Right cardiac atrium (tissue), 5 donors: Measurements from ENCODE around the gene COPB2. TPM values are rescaled to one million over a fixed set of nuclear protein-coding genes. Genes with fewer than 3 reads are reported as not detected.
"Not testable (repeated sequence)": the region's sequence is repeated elsewhere in the genome, so short reads cannot be mapped to it uniquely, and the experiment has no call there.

Experiments used
- ATAC-seq, 2 donors: fragments of 200-7000 bp; cut with Tn5 transposase; one replicate each; pipeline versions ENCODE4 v1.8.0 to v1.9.1; 2020; ENCODE audit warnings: moderate library complexity in 2 of 2, mild to moderate bottlenecking in 1 of 2
- DNase-seq, 3 donors: peaks; one replicate each; pipeline ENCODE4 v3.0.0-alpha.2; 2020
- H3K27ac ChIP-seq: one replicate; pipeline ENCODE4 v1.5.1; 2013; ENCODE audit warnings: mild to moderate bottlenecking, low read length, control low read depth, moderate library complexity
- H3K27me3 ChIP-seq: one replicate; pipeline ENCODE4 v1.6.1; 2013; ENCODE audit not compliant: control insufficient read depth, insufficient read depth
- H3K4me1 ChIP-seq: one replicate; pipeline ENCODE4 v1.6.1; 2013; ENCODE audit warnings: low read length; ENCODE audit not compliant: control insufficient read depth, insufficient read depth
- H3K4me3 ChIP-seq: one replicate; pipeline ENCODE4 v1.5.1; 2013; ENCODE audit warnings: low read length, control low read depth
- H3K9me3 ChIP-seq: one replicate; pipeline ENCODE4 v1.6.1; 2013; ENCODE audit warnings: low read length; ENCODE audit not compliant: control insufficient read depth
- WGBS: extraction: QIAGEN DNeasy Blood & Tissue Kit; methylation state at CpG from one replicate; pipeline ENCODE4 v1.1.7; 2013; 5-methylcytosine and 5-hydroxymethylcytosine counted together
- intact Hi-C, 4 donors: fragments of 100-400 bp; cut with DNase I; formaldehyde crosslinking; loops; one replicate each; pipeline versions ENCODE4 v1.11.0 to v1.14.0; 2022 to 2023
- polyA plus RNA-seq: library from polyadenylated mRNA; stranded (reverse); fragments of 200-250 nt; gene quantifications from one replicate; pipeline ENCODE4 v1.2.3, GENCODE V29; 2013
- total RNA-seq, 4 donors: library from RNA; stranded (reverse); fragmentation: NEBNext Ultra II Directional; extraction: Animal tissue kit (Norgen Biotek cat#: 25700); gene quantifications; one replicate each; pipeline ENCODE4 v1.2.1, GENCODE V29; 2021
- donor health status: healthy with polysubstance abuse.
- donor health status: DM: no; HTN: yes; CAD: no.
- donor health status: DM: no; HTN: no; CAD: no.
- donor health status: DM: no; HTN: yes; CAD: no; lungs with severe emphysema.
- donor health status: DM: yes; HTN: yes; CAD: no.

COPB2 gene
- total and polyA plus RNA-seq, 5 donors = 41.0 to 98.0 (median 94.4) TPM

GRCh38 chr3:139421040-139421439 is 31.6 kb upstream of the COPB2 start:
- H3K4me3 ChIP-seq = no peak overlapping the region
- no peak for DNase-seq
- no peaks in the 10 kb centered on the region for H3K27me3 ChIP-seq
- intact Hi-C loops = loop anchor here in 1 of 4 donors (10.0 kb wide), 1 partner anchor 514 kb away; the partner anchor contains the start of gene CLSTN2
- no peaks in the 10 kb centered on the region for H3K9me3 ChIP-seq
- WGBS = 20% methylated on average over 1 of the region's 1 CpG
- H3K4me1 ChIP-seq = no peaks in the 10 kb centered on the region
- H3K27ac ChIP-seq = no peak overlapping the region
- no peak for ATAC-seq

DNA sequence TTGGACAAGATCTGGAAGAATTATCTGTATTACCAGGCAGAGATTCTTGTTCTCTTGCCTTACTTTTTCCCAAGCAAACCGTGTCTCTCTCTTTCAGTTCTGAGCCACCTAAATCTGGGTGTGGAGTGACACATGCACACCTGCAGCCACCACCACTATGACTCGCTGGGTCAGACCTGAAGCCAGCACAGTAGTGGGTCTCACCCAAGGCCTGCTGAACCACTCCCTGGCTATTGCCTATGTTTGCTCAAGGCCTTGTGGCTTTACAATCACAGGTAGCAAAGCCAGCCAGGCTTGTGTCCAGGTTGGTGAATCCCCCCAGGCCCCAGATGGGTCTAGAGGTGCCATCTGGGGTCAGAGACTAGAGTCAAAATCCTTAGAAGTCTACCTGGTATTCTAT is 28.7 kb upstream of the COPB2 start:
- no peaks in the 10 kb centered on the region for H3K27me3 ChIP-seq
- intact Hi-C loops = no loop called here
- H3K4me1 ChIP-seq = no peaks in the 10 kb centered on the region
- WGBS = 97% methylated on average over 2 of the region's 2 CpGs
- no peak for ATAC-seq
- H3K9me3 ChIP-seq = peaks cover 3% of the 10 kb centered on the region
- DNase-seq = no peak
- no peak overlapping the region for H3K27ac ChIP-seq
- H3K4me3 ChIP-seq = no peak overlapping the region

DNA sequence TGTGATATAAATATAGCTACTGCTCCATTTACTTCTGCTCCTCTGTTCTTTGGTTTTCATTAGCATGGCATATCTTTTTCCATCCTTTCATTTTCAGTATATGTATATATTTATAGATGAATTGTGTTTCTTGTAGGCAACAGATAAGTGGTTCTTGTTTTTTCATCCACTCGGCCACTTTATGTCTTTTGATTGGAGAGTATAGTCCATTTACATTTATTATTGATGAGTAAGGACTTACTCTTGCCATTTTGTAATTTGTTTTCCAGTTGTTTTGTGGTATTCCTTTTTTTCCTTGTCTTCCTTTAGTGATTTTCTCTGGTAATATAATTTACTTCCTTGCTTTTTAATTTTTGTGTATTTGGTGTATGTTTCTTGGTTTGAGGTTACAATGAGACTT is 26.8 kb upstream of the COPB2 start:
- H3K9me3 ChIP-seq = peaks cover 3% of the 10 kb centered on the region
- WGBS = 95% methylated on average over 1 of the region's 1 CpG

GRCh38 chr3:139414608-139415224 is 25.3 kb upstream of the COPB2 start:
- no peak overlapping the region for H3K27ac ChIP-seq
- intact Hi-C loops = no loop called here
- no peak overlapping the region for H3K4me3 ChIP-seq
- no peaks in the 10 kb centered on the region for H3K4me1 ChIP-seq
- no peaks in the 10 kb centered on the region for H3K27me3 ChIP-seq
- WGBS = 68% methylated on average over 2 of the region's 2 CpGs
- H3K9me3 ChIP-seq = peaks cover 3% of the 10 kb centered on the region
- DNase-seq (no peak), ATAC-seq (no peak)

More for the DNA sequence above, 26.8 kb upstream of the COPB2 start:
- no peak for ATAC-seq
- no peaks in the 10 kb centered on the region for H3K4me1 ChIP-seq
- intact Hi-C loops = no loop called here
- no peak overlapping the region for H3K4me3 ChIP-seq
- no peak overlapping the region for H3K27ac ChIP-seq
- DNase-seq = no peak
- no peaks in the 10 kb centered on the region for H3K27me3 ChIP-seq

- H3K9me3 ChIP-seq, intact Hi-C loops, H3K27ac ChIP-seq, H3K27me3 ChIP-seq, H3K4me1 ChIP-seq, H3K4me3 ChIP-seq, DNase-seq, ATAC-seq: not testable (repeated sequence)
Measured at GRCh38 chr3:139412891-139413290, 23.4 kb upstream of the COPB2 start.

- H3K4me3 ChIP-seq, H3K4me1 ChIP-seq, H3K27me3 ChIP-seq, DNase-seq, H3K27ac ChIP-seq, intact Hi-C loops, H3K9me3 ChIP-seq, ATAC-seq: not testable (repeated sequence)
- WGBS = 86% methylated on average over 2 of the region's 2 CpGs
Measured at GRCh38 chr3:139401155-139401554, 11.7 kb upstream of the COPB2 start.

DNA sequence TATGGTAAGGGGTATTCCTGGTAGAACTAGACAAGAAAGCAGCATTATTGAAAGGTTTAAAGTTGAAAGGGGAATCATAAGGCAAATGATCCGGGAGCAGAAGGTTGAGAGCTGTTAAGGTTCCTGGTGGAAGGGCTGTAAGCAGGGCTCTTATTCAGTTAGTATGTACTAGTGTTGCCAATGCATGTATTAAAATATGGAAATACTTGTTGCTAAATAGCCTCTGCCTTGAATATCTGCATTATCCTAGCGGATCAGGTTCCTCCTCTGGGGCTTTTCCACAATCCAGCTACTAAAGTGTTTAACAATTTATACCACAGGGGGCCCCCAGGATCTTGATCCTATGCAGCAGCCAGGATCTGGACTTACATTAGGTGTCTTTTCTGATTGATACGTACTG is 7.3 kb upstream of the COPB2 start:
- no peak for ATAC-seq
- intact Hi-C loops = no loop called here
- DNase-seq = no peak
- WGBS = 91% methylated on average over 3 of the region's 3 CpGs
- Histone ChIP-seq H3K4me1 (peaks cover 3% of the 10 kb centered on the region), H3K27ac (no peak overlapping the region), H3K9me3 (no peaks in the 10 kb centered on the region), H3K27me3 (no peaks in the 10 kb centered on the region), H3K4me3 (no peak overlapping the region)

DNA sequence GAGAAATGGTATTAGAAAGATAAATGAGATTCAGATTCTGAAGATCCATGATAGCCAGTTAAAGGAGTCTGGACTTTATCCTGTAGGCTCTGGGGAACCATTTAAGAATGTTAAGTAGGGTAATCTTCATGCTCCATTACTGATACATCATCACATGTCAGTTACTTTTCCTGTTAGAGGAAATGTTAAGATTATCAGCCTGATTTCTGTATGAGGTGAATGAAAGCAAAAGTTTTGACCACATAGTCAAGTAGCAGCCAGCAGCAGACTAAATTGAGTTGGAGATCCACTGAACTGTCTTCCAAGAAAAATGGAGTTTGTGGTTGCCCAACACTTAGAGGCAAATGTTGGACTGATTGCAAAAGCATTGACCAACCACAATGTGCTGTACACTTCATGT is 4.7 kb upstream of the COPB2 start:
- Histone ChIP-seq H3K4me3 (no peak overlapping the region), H3K27me3 (no peaks in the 10 kb centered on the region), H3K9me3 (no peaks in the 10 kb centered on the region), H3K27ac (no peak overlapping the region), H3K4me1 (peaks cover 6% of the 10 kb centered on the region)
- DNase-seq (no peak), ATAC-seq (no peak)
- intact Hi-C loops = no loop called here

GRCh38 chr3:139388821-139389551 is 461 bp downstream of the COPB2 start:
- 3% methylated on average over 25 of the region's 25 CpGs for WGBS
- Histone ChIP-seq H3K4me3 (peak overlapping the region; percentile 94), H3K27me3 (no peaks in the 10 kb centered on the region), H3K4me1 (peaks cover 10% of the 10 kb centered on the region), H3K9me3 (no peaks in the 10 kb centered on the region), H3K27ac (peak overlapping the region; percentile 88)
- ATAC-seq (no peak), DNase-seq (no peak)
- intact Hi-C loops = no loop called here

DNA sequence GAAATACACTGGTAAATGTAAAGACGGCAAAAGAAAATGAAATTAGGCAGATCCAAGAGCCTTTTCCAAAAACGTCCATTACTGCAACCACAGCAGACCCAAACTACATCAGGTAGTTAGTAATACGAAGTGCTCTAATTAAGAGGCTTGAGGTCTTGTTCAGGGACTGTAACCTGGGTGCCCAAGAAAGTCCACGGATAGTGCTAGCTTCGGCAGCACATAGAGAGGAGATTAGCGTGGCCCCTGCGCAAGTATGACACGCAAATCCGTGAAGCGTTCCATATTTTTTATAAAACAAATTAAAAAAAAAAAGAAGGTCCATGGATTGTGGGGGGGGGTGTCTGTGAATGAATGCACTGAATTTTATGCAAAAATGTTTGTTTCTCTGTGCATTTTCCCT is 1.4 kb downstream of the COPB2 start:
- intact Hi-C loops = no loop called here
- H3K4me1 ChIP-seq = peaks cover 10% of the 10 kb centered on the region
- no peak for ATAC-seq

GRCh38 chr3:139382291-139382690 is 7.2 kb downstream of the COPB2 start:
- intact Hi-C loops, H3K27ac ChIP-seq, H3K4me1 ChIP-seq, ATAC-seq, DNase-seq, H3K27me3 ChIP-seq, H3K4me3 ChIP-seq, H3K9me3 ChIP-seq: not testable (repeated sequence)
- WGBS = 61% methylated on average over 2 of the region's 2 CpGs

More for the DNA sequence above, 1.4 kb downstream of the COPB2 start:
- WGBS = 76% methylated on average over 10 of the region's 10 CpGs
- Histone ChIP-seq H3K4me3 (peak overlapping the region; percentile 94), H3K27ac (no peak overlapping the region), H3K9me3 (no peaks in the 10 kb centered on the region), H3K27me3 (no peaks in the 10 kb centered on the region)
- DNase-seq = no peak
